AML-193 (cell line): Measurements from ENCODE around the gene PSMD5.
"Not testable (repeated sequence)": the region's sequence is repeated elsewhere in the genome, so short reads cannot be mapped to it uniquely, and the experiment has no call there.

Source experiments
- DNase-seq, 2 experiments: peaks; one replicate each; lab custom pipeline; 2025; lab: John Stamatoyannopoulos, UW

PSMD5 gene

GRCh38 chr9:120807607-120808379 is 34.9 kb downstream of the PSMD5 start:
- no peak for DNase-seq

GRCh38 chr9:120804784-120805363 is 37.8 kb downstream of the PSMD5 start:
- DNase-seq = not testable (repeated sequence)

- no peak for DNase-seq
Measured at GRCh38 chr9:120801441-120801840, 41.3 kb downstream of the PSMD5 start.

- peak; percentile 61 to 75 for DNase-seq
Measured at GRCh38 chr9:120792898-120793765, 49.6 kb downstream of the PSMD5 start, which contains the start of gene FBXW2. TSS of gene FBXW2 (minus strand) at chr9:120793416. CDS start at chr9:120788258, 5,158 bp downstream.

GRCh38 chr9:120791161-120791560 is 51.6 kb downstream of the PSMD5 start:
- no peak for DNase-seq

GRCh38 chr9:120787933-120788332 is 54.8 kb downstream of the PSMD5 start:
- no peak for DNase-seq

GRCh38 chr9:120783602-120784047 is 59.1 kb downstream of the PSMD5 start:
- DNase-seq = peak; percentile 92

GRCh38 chr9:120781236-120781635 is 61.5 kb downstream of the PSMD5 start:
- no peak for DNase-seq

GRCh38 chr9:120780367-120780766 is 62.4 kb downstream of the PSMD5 start:
- no peak for DNase-seq

GRCh38 chr9:120779227-120779626 is 63.5 kb downstream of the PSMD5 start:
- no peak for DNase-seq

GRCh38 chr9:120778758-120779157 is 64.0 kb downstream of the PSMD5 start:
- no peak for DNase-seq

GRCh38 chr9:120777229-120777628 is 65.5 kb downstream of the PSMD5 start:
- DNase-seq = no peak

GRCh38 chr9:120776788-120777187 is 65.9 kb downstream of the PSMD5 start:
- DNase-seq = no peak

GRCh38 chr9:120775859-120776258 is 66.9 kb downstream of the PSMD5 start:
- DNase-seq = no peak

- no peak for DNase-seq
Measured at GRCh38 chr9:120774719-120775118, 68.0 kb downstream of the PSMD5 start.

GRCh38 chr9:120773256-120773655 is 69.5 kb downstream of the PSMD5 start:
- DNase-seq = no peak

- no peak for DNase-seq
Measured at GRCh38 chr9:120770931-120771330, 71.8 kb downstream of the PSMD5 start.

GRCh38 chr9:120768886-120769285 is 73.8 kb downstream of the PSMD5 start:
- no peak for DNase-seq

GRCh38 chr9:120768247-120768646 is 74.5 kb downstream of the PSMD5 start:
- no peak for DNase-seq

- DNase-seq = no peak
Measured at GRCh38 chr9:120767451-120767850, 75.3 kb downstream of the PSMD5 start.
